Activated CD4-positive, CD25-positive, alpha-beta regulatory T cell treated with anti-CD3 and anti-CD28 coated beads, Interleukin-2, amount 50 U/mL, for 72 hours (primary cell): Measurements from ENCODE around the gene SBF1.

Experiments used
- DNase-seq: peaks from one replicate; pipeline ENCODE4 v3.0.0; 2021

The SBF1 gene

GRCh38 chr22:50396751-50397370, 78.0 kb downstream of the SBF1 start:
- no peak for DNase-seq
